ACHN (cell line): ENCODE data around the gene FAM193A.
"Not testable (repeated sequence)": the region's sequence is repeated elsewhere in the genome, so short reads cannot be mapped to it uniquely, and the experiment has no call there.

Source experiments
- DNase-seq: peaks from one replicate; pipeline ENCODE4 v3.0.0-alpha.2; 2015
- in situ Hi-C: cut with HindIII; loops from 2 replicates; pipeline ENCODE4 v1.10.0; 2017; ENCODE audit warnings: low sequenced_read_pairs, low pct_ligation_motif_present, low pct_unique_long_range_greater_than_20kb

The FAM193A gene

GRCh38 chr4:2746891-2747695, 210.6 kb downstream of the FAM193A start:
- DNase-seq: no peak
- in situ Hi-C loops: no loop called here

- in situ Hi-C loops: no loop called here
- no peak for DNase-seq
Measured at GRCh38 chr4:2750719-2751605, 214.5 kb downstream of the FAM193A start.

GRCh38 chr4:2753436-2753835, 217.0 kb downstream of the FAM193A start:
- no peak for DNase-seq
- in situ Hi-C loops: no loop called here

GRCh38 chr4:2754848-2755819, 218.7 kb downstream of the FAM193A start:
- in situ Hi-C loops: no loop called here

GRCh38 chr4:2755821-2756690, 219.6 kb downstream of the FAM193A start, which contains the start of gene TNIP2:
Gene TNIP2 (minus strand): TSS chr4:2756336. CDS start chr4:2756289, 47 bp downstream.
- DNase-seq: peak; percentile 69
- in situ Hi-C loops: no loop called here

More at GRCh38 chr4:2754848-2755819, 218.7 kb downstream of the FAM193A start:
- no peak for DNase-seq

- in situ Hi-C loops: no loop called here
- no peak for DNase-seq
Measured at GRCh38 chr4:2756691-2757350, 220.4 kb downstream of the FAM193A start.

GRCh38 chr4:2757426-2757825, 221.0 kb downstream of the FAM193A start:
- in situ Hi-C loops: no loop called here
- DNase-seq: no peak

GRCh38 chr4:2761035-2761923, 224.8 kb downstream of the FAM193A start:
- in situ Hi-C loops: no loop called here
- no peak for DNase-seq

- DNase-seq: no peak
- in situ Hi-C loops: no loop called here
Measured at GRCh38 chr4:2762048-2762447, 225.6 kb downstream of the FAM193A start.

- DNase-seq, in situ Hi-C loops: not testable (repeated sequence)
Measured at GRCh38 chr4:2762486-2763370, 226.3 kb downstream of the FAM193A start.

- in situ Hi-C loops: no loop called here
- DNase-seq: no peak
Measured at GRCh38 chr4:2763511-2763967, 227.1 kb downstream of the FAM193A start.

GRCh38 chr4:2765832-2766526, 229.5 kb downstream of the FAM193A start:
- no peak for DNase-seq
- in situ Hi-C loops: no loop called here

- DNase-seq: no peak
- in situ Hi-C loops: no loop called here
Measured at GRCh38 chr4:2767046-2767704, 230.7 kb downstream of the FAM193A start.

- DNase-seq: no peak
- in situ Hi-C loops: no loop called here
Measured at GRCh38 chr4:2767705-2768074, 231.2 kb downstream of the FAM193A start.
